Measurements from ENCODE around the gene SLX4IP.

SLX4IP gene

DNA sequence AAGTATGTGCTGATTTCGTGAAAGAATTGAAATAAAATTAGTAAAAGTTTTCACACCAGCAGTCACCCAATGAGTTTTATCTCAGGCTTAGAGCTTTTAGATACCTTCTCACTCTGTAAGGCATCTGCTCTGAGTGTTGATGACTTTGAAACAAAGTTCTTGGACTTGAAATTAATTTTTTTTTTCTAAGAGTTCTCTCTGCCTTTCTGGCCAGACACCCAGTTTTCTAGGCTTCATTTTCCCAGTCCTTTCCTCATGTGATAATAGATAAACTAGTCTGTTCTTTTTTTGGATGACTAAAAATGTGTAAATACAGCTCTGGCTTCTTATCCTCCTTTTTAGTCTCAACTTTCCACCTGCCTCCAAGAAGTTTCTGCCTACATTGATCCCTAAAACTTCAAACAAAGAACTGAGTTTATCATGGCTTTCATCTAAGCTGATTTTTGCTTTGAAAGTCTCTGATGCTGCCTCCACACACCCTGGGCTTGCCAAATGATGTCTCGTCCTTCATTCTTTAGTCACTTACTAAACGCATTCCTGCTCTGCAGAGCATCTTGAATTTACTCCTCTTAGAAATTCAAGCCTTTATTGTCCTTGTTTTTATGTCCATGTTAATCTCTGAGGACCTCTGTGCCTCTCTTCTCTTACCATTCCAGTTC is 32.7 kb downstream of the SLX4IP start:
- no peak for DNase-seq

DNA sequence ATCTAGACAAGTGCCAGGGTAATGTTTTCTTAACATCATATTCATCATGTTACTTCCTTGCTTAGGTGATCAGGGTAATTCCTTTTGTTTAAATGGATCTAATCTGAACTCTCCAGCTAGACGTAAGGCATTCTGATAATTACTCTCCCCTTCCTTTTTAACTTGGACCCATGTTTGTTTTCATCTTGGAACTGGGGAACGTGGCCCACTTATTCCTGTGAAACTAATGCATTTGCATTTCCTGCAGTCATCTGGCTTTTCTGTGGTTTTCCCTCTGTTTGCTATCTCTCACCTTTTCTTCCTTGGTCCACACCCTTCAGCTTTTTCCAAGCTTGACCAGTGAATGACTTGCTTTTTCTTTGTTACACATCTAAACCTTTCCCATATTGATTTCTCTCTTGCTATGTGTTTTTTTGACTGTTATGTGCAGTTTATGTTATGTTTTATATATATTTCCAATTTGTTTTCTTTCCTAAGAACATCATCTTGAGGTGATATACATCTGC is 33.3 kb downstream of the SLX4IP start:
- DNase-seq, result no peak

DNA sequence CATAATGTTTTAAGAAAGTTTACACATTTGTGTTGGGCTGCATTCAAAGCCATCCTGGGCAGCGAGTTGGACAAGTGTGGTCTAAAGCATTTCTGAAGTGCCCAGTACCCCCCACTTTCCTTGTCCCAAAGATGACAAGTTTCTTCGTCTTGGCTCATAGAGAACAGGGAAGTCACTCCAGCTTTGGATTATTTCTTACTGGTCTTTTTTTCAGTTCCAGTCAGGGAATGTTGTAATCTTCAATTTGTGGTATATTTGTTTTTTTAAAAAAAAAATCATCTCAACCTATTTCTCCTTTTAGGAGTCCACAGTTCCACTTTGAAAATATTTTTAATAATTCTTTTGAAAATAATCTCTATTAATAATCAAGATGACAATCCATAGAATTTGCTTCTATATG is 34.0 kb downstream of the SLX4IP start:
- no peak for DNase-seq

DNA sequence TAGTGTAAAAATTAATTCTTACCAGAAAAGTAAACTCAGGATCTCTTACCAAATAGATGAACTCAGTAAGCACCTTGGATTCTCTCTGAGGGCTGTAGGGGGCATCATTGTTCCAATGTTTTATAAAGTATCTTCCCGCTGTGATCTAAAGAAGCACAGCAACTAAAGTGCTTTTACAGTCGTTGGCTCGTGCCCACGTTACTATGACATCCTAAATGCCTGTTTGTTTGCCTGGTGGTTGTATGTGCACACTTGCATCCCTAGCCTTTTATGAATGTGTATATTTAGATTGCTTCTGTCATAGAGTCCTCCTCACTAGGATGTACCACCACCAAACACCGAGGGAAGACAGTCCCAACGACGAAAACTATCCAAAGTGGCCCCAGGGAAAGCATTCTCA is 34.5 kb downstream of the SLX4IP start:
- DNase-seq, result no peak

DNA sequence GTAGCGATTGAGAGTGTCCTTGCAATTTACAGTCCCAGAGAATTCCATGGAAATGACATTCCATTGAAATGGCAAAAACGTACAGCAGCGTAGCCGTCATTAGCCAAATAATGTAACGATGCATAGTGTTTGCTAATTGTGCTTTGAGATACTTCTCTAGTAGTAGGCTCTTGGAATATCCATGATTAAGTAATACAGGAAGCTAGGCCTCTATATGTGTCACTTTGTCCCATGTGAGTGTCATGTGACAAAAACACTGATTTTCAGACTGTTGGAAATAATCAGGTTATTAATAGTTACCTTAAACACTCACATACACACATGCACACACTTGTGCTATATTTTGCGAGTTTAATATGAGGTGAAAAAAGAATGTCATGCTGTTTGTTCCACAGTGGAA is 35.2 kb downstream of the SLX4IP start:
- no peak for DNase-seq

DNA sequence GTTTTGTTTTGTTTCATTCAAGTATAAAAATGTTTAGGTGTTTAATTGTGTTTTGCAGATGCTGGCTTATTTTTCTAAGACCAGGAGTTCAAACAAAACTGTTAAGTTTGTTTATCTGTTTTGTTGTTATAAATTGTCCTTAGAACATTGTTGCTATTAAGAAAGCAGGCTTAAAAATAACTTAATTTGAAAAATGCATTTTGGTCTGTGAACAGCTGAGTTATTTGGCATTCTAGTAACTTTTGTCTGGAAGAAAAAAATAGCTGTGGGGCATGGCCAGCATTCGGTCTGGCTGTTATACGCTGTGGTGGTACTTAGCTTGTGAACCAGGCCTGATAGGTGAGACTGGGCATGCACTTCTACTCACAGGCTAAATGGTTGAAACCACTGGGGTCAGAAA is 37.8 kb downstream of the SLX4IP start:
- no peak for DNase-seq

DNA sequence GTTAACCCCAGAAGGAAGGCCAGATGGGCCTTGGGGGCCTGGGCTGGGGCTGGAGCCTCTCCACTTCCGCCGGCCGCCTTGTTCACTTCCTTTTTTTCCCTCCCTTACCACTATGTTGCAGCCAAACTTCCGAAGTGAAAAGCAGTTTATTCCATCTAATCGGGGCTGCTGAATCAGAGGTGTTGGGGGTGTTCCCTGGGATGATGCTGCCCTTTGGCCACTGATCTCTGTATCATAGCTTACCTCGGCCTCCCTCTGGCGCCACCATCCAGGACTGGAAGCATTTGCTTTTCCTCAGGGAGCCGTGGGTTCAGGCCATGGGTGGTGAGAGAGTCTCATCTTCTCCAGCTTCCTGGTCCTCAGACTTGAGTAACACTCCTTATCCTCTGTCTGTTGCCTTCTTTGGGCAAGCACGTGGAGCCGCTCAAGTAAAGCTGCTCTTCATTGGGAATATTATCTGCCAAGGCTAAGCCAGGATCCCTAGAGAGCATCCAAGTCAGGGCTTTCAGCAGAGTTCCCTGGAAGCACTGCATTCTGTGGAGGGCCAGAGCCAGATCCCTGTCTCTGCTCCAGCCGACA is 39.6 kb downstream of the SLX4IP start:
- no peak for DNase-seq

DNA sequence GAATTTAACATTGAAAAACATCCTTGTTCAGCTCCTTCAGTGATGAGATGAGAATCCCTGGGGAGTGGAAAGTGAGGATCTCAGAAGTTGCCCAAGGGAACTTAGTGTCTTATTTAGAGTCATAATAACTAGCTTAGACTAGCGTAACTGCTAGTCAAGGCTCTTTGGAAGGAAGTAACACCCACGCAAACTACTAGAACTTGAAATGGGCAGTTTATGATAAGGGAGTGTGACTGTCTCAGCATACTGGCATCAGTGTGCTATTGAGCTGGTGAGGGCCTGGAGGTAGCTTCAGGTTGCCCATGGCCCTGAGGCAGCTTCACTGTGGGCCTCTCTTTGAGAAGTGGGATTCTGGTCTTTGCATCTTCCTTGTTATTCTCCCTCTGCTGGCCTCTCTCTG is 40.1 kb downstream of the SLX4IP start:
- no peak for DNase-seq

DNA sequence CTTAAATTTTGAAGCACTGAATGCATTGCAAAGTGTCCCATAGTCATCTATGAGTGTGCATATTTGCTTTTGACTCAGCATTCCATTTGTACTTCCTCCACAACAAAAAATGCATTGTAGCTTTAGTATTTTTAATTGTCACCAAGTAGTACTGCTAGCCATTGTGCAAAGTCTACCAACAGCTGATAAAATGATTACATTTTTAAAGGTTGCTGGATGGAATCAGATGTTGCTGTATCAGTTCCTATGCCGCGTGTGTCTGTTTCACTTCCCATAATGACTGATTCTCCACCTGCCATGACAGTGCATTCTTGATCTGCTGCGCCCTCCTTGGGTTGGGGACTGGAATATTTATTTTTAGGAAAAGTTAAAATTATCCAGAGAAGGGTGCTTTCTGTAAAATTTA is 41.2 kb downstream of the SLX4IP start:
- DNase-seq, result no peak

DNA sequence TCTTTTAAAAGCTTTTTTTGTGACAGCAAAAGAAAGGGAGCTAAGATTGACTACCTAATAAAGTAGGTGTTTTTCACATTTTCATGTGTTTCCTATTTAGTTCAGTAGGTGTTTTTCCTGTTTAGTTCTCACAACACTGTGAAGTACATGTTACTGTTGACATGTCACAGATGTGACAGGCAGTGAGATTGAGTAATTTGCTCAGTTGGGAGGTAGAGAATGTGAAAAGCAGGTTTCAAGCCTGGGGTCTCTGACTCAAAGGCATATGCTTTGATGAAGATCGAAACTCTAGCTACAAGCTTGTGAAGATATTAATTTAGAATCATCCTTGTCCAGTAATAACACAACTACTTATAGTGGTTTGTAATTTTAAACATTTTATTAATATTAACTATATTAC is 43.1 kb downstream of the SLX4IP start:
- no peak for DNase-seq

DNA sequence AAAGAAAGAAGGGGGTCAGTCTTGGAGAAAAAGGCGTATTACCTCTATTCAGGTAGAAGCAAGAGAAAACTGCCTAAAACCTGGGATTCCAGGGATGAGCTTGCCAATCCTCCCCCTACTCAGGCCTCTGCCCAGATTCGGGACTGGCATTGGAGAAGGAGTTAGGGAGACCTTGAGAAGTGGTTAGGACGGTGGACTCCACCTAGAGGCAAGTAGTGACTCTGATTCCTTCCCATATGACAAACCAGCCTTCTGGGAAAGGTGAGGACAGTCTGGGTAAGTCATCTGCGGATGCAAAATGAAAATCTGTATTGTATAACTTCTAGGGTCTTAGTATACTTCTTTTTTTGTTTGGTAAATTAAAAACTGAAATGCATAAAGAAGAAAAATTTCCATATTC is 43.8 kb downstream of the SLX4IP start:
- no peak for DNase-seq

DNA sequence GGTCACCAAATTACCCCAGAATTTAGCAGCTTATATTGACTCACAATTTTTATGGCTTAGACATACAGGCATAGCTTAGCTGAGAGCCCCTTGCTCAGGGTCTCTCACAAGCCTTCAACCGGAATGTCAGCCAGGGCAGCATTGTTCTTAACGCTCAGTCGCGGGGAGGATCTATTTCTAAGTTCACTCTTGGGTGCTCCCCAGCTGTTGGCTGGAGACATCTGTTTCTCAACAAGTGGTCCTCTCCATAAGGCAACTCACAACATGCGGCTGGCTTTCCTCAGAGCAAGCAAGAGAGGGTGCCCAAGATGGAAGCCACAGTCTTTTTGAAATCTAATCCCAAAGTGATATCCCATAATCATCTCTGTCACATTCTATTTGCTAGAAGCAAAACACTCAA is 46.6 kb downstream of the SLX4IP start:
- DNase-seq, result no peak

DNA sequence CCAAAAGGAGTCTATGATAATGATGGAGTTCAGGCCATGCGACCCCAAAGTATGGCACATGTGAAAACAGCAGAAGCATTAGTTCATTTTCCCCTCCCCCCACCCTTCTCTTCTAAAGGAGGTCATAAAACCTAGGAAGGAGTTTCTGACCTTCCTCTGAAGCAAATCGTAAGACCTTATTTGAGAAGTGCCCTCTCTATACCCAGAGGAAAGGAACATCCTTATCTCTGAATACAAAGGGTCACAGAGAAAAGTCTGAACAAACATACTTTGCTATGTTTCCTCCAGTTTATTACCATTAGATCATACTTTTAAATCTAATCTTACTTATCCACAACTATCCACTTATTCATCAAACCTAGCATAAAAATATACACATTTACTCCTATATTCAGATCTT is 48.6 kb downstream of the SLX4IP start:
- no peak for DNase-seq

DNA sequence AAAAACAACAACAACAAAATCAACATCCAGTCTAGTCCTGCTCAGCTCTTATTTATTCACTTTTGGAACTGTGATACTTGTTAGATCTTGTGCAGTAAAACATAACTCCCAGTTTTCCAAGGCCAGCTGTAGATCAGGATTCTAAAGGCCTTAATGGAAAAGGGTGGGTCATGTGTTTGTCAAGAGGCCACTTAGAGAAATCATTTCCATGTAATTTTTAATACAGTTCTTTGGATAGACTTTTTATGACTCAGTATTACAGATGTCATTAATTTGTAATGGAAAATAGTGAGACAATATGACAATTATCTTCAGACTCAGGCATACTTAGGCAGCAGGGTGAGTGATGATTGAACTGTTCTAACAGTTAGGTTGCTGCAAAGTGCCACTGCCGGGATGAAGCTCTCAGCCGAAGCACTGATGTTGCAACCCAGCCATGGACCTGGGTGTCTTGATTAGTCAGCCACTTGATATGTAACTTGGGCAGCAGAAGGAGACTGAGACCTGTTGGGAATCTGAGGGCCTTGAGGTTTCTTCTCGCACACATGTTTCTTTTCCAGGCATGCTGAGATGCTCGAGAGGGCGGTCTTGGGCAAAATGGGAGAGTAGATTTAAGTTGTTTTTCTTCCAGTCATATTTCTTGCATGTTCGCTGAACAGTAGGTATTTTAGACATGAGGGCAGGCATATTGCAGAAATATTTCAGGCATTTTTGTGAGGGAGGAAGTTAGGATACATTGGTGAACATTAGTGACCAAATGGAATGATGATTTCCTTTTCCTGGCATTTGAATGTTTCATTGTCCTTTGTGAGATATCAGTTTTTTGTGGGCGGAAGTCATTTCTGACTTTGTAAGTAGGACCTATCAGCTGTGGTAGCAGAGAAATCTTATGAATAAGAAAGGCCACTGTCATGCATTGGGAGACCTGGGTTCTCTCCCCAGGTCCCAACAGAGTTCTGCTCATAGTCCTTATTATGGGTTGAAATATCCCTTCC is 52.3 kb downstream of the SLX4IP start:
- no peak for DNase-seq

DNA sequence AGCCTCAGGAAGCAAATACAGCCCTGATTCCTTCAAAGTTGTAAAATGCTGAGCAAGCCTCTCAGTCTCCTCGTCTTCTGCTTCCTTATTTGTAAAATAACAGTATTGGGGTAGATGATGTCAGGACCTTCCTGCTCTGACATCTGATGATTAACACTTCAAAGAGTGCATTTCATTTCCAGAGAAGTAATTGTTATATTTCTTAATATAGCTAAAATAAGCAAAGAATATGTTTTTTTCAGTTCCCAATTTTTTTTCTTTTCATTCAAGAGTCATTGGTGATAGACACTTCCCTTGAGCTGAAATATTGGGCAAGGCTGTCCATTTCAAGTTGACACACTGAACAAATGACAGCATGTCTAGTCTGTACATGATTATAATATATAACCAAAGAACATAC is 53.4 kb downstream of the SLX4IP start:
- no peak for DNase-seq

DNA sequence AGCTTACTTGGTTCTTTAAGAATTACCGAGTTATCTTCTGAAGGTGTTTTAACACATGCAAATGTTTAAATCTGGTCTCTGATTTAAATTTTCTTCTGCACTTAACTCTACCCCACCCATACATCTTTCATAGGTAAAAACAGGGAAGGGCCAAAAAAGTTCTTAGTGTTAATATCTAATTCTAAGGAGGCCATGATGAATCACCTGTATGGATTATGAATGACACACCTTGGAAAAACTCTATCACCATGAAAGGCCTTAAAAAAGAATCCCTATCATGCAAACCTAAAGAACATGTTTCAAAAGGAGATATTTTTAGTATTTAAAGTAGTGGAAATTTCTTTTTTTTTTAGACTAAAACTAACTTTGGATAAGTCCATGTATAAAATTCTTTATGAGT is 54.7 kb downstream of the SLX4IP start:
- no peak for DNase-seq

DNA sequence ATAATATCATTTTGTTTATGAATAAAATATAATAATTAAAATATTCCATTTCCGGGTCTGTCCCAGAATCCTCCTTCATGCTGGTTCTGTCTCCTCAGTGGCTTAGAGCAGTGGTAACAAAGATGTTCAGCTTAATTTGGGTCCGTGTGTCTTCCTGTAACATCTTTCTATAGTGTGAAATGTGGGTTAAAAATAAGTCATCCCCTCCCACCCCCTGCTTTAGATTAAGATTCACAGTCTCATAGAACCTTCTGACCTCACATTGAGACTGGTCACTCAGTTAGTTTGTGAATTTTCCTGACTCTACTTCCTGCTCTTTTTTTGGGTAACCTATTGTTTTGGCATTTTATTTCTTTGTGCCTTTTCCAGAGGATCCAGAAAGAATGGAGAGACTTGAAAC is 55.2 kb downstream of the SLX4IP start:
- no peak for DNase-seq

DNA sequence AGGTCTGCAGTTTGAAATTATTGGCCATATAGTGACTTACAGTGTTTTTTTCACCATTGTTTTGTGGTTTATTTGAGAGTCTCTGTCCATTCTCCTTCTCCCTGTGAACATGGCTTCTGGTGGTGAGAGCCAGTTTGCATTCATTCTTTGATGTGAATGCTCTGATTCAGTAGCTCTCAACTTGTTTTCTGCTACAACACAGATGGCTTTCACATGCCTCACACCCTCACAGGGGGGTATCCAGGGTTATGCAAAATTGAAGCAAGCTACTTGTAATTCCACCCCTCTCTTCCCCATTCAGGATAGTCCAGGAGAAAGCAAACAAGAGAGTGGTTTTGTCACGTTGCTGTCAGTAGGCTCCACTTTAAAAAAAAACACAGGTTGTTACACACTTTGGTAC is 55.6 kb downstream of the SLX4IP start:
- DNase-seq, result no peak

DNA sequence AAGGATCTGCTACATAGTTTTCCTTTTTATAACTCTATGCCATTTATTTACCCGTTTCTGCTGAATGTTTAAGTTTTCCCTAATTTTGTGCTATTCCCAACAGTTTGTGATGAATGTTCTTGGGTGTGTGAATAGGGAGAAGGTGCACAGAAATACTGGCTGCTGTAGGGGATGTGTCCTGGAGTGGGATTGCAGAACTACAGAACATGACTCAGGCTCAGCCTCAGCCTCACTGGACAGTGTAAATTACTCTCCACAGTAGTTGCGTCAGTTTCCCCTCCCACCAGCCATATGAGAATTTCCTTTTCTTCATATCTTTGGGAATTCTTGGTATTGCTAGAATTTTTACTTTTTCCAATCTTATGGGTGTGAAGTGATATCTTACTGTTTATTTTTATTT is 57.0 kb downstream of the SLX4IP start:
- no peak for DNase-seq

DNA sequence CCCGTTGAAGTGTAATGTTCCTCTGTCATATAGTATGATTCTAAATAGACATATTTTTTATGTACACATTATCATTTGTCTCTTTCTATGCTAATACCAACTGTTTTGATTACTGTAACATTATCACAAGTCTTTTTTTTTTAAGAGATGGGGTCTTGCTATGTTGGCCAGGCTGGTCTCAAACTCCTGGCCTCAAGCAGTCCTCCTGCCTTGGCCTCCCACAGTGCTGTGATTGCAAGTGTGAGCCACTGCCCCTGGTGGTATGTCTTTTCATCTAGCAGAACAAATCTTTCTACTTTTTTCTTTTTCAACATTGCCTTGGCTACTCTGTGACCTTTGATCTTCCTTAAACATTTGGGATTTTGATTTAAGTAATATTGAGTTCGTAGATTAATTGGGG is 57.7 kb downstream of the SLX4IP start:
- no peak for DNase-seq

DNA sequence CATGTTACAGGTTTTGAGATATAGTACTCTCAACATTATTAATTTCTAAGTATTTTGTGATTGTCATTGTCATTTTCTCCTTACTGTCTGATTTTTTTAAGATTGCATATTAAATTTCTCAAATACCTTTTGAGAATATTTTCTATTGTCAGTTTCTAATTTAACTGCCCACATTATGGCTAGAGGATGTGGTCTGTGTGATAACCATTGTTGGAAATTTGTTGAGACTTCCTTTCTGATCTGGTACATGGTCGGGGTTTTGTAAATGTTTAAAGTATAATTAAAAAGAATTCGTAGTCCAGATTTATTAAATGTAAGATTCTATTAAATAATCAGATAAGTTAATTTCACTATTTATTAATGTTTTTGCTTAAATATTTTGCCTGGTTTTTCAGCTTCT is 60.1 kb downstream of the SLX4IP start:
- no peak for DNase-seq

DNA sequence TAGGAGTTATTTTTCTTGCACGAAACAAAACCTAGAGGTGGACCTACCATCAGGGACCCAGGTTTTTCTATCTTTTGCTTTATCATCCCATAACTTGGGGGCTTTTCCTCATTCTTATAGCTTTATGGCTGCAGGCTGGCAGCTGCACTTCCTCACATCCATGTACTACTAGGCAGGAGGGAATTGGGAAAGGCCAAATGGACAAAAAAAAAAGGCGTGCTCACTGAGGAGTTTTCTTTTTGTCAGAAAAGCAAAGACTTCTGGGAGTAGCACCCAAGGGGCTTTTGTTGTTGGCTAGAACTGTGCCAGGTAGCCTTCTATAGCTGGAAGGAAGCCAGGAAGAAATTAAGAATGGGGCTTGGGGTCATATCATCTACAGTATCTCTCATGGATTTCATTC is 61.4 kb downstream of the SLX4IP start:
- no peak for DNase-seq

DNA sequence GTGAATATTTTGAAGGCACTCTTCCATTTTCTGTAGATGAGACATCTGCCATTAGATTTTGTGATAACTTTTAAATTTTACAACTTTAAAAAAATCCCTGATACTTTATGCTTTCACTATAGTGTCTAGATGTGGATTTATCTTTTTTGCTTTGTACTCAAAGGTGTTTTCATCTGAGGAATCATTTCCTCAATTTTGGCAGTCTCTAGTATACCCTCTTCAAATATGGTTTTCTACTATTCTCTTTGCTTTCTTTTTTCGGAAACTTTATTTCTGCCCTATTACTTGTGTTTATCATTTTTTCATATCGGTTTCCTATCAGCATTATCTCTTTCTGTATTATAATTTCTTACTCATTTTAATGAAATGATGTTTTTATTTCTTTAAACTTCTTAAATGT is 62.2 kb downstream of the SLX4IP start:
- no peak for DNase-seq

DNA sequence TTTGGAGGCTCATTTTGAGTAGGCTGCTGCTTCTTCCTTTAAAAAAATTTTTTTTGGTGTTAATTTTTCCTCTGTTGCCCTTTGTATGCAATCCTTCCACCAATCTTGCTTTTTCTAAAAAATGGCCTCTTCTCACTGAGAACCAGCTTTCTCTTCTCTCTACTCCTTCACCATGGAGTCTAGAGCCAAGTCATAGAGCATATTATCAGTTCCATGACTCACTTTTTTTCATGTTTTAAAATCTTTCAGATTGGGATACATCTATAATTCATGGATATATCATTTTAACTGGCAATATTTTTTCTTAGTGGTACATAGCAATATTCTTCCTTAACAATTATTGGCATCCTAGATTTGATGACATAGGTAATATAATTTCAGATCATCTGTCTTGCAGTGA is 62.7 kb downstream of the SLX4IP start:
- DNase-seq, result no peak

All from activated CD4-positive, alpha-beta T cell treated with anti-CD3 and anti-CD28 coated beads, Interleukin-2, amount 50 U/mL, for 4 hours (primary cell).